Esophagus squamous epithelium (tissue), 4 donors: ENCODE measurements around the gene PRAMEF5.

Experiments used
- POLR2A ChIP-seq, 4 donors: fragments of 450-650 bp; IDR thresholded peaks; one replicate each; pipeline ENCODE4 v1.6.1; 2017; ENCODE audit warnings: antibody characterized with exemption in 4 of 4, mild to moderate bottlenecking in 4 of 4, moderate library complexity in 3 of 4
- TF ChIP-seq, protein P1 (sequence below), 6 experiments: fragments of 450-650 bp in 4 of 6; fragments of 200-600 bp in 2 of 6; sonication (generic) in 2 of 6; IDR thresholded peaks; one replicate each; pipeline ENCODE4 v1.5.1; 2016 to 2019; ENCODE audit warnings: antibody characterized with exemption in 6 of 6, mild to moderate bottlenecking in 4 of 6, moderate library complexity in 4 of 6

DNA sequence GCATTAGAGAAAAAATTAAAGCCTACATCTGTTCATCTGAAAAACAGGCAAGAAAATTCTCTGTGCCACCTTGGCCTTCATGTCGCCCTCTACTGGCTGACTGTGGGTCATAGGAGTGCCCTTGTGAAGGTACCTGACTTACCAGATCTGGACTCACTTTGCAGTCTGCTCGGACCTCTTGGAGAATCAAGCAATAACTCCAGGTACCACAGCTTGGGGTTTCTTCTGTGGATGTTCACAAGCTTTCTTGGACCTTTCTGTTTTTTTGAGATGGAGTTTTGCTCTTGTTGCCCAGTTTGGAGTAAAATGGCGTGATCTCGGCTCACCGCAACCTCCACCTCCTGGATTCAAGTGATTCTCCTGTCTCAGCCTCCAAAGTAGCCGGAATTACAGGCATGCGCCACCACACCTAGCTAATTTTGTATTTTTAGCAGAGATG is 25.6 kb upstream of the PRAMEF5 start:
- no peak for TF ChIP-seq POLR2A (IDR thresholded peaks at IDR 0.05)
- TF ChIP-seq, protein P1, sequence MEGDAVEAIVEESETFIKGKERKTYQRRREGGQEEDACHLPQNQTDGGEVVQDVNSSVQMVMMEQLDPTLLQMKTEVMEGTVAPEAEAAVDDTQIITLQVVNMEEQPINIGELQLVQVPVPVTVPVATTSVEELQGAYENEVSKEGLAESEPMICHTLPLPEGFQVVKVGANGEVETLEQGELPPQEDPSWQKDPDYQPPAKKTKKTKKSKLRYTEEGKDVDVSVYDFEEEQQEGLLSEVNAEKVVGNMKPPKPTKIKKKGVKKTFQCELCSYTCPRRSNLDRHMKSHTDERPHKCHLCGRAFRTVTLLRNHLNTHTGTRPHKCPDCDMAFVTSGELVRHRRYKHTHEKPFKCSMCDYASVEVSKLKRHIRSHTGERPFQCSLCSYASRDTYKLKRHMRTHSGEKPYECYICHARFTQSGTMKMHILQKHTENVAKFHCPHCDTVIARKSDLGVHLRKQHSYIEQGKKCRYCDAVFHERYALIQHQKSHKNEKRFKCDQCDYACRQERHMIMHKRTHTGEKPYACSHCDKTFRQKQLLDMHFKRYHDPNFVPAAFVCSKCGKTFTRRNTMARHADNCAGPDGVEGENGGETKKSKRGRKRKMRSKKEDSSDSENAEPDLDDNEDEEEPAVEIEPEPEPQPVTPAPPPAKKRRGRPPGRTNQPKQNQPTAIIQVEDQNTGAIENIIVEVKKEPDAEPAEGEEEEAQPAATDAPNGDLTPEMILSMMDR (IDR thresholded peaks at IDR 0.05): peak in 2 of 6 experiments; percentile 31 to 44
